HEK293 (cell line): ENCODE results near the gene IP6K3.

ENCODE experiments used
- CTCF ChIA-PET: fragments of 350-600 bp; formaldehyde crosslinking; extraction: SDS; loops from one replicate; lab custom pipeline; 2021; ENCODE audit warnings: antibody characterized with exemption; lab: Yijun Ruan, JAX
- POLR2A ChIA-PET: fragments of 300-600 bp; formaldehyde crosslinking; extraction: SDS; loops from one replicate; lab custom pipeline; 2020; ENCODE audit warnings: antibody characterized with exemption, inconsistent platforms; lab: Yijun Ruan, JAX
- H3K27ac ChIP-seq: fragments of 200-500 bp; sonication (Bioruptor generic); 2 replicates; pipeline ENCODE4 v1.5.1; 2014; ENCODE audit warnings: low read depth, low read length, control low read depth, inconsistent platforms; ENCODE audit errors: extremely low read depth
- H3K36me3 ChIP-seq, 2 experiments: fragments of 200-500 bp in 1 of 2; sonication (Bioruptor generic) in 1 of 2; 1 replicate in 1 of 2; 2 replicates in 1 of 2; pipeline ENCODE4 v1.5.1; 2014 to 2017; ENCODE audit warnings: inconsistent platforms in 2 of 2, low read length in 2 of 2; ENCODE audit not compliant: control insufficient read depth in 2 of 2, insufficient read depth in 1 of 2
- H3K4me1 ChIP-seq: fragments of 200-500 bp; sonication (Bioruptor generic); 2 replicates; pipeline ENCODE4 v1.5.1; 2014; ENCODE audit warnings: mild to moderate bottlenecking, low read length, inconsistent platforms; ENCODE audit not compliant: control insufficient read depth, insufficient read depth
- H3K4me3 ChIP-seq: 2 replicates; pipeline ENCODE4 v1.5.1; 2011; ENCODE audit warnings: low read depth, mild to moderate bottlenecking, control low read depth, low read length, moderate library complexity
- H3K9me3 ChIP-seq: fragments of 200-500 bp; sonication (Bioruptor generic); 2 replicates; pipeline ENCODE4 v1.5.1; 2014; ENCODE audit warnings: low read depth, low read length, inconsistent platforms; ENCODE audit not compliant: control insufficient read depth, insufficient read depth
- AEBP2 ChIP-seq: fragments of 450-650 bp; formaldehyde crosslinking; IDR thresholded peaks from 2 replicates; pipeline ENCODE4 v1.5.1; 2016; ENCODE audit warnings: missing biosample characterization, missing genetic modification characterization, borderline replicate concordance
- ATF2 ChIP-seq: fragments of 450-650 bp; formaldehyde crosslinking; IDR thresholded peaks from 2 replicates; pipeline ENCODE4 v1.5.1; 2016; ENCODE audit warnings: missing biosample characterization, missing genetic modification characterization, low read depth
- BCL11B ChIP-seq: fragments of 450-650 bp; formaldehyde crosslinking; IDR thresholded peaks from 2 replicates; pipeline ENCODE4 v1.5.1; 2016; ENCODE audit warnings: low read depth, missing biosample characterization, missing genetic modification characterization
- ELK4 ChIP-seq: IDR thresholded peaks from 2 replicates; pipeline ENCODE4 v1.6.1; 2011; ENCODE audit warnings: mild to moderate bottlenecking, low read depth, low read length, borderline replicate concordance
- HIC1 ChIP-seq: fragments of 450-650 bp; formaldehyde crosslinking; IDR thresholded peaks from 2 replicates; pipeline ENCODE4 v1.5.1; 2016; ENCODE audit warnings: missing biosample characterization, missing genetic modification characterization
- KLF16 ChIP-seq: fragments of 450-650 bp; formaldehyde crosslinking; IDR thresholded peaks from 2 replicates; pipeline ENCODE4 v1.5.1; 2017; ENCODE audit warnings: missing biosample characterization, missing genetic modification characterization
- PRDM4 ChIP-seq: fragments of 450-650 bp; formaldehyde crosslinking; IDR thresholded peaks from 2 replicates; pipeline ENCODE4 v1.5.1; 2017; ENCODE audit warnings: missing biosample characterization, missing genetic modification characterization
- SALL2 ChIP-seq: fragments of 450-650 bp; formaldehyde crosslinking; IDR thresholded peaks from 2 replicates; pipeline ENCODE4 v1.5.0; 2017; ENCODE audit warnings: missing biosample characterization, mild to moderate bottlenecking, missing genetic modification characterization, borderline replicate concordance
- SETDB1 ChIP-seq: IDR thresholded peaks from one replicate; pipeline ENCODE4 v1.6.1; 2017; ENCODE audit warnings: mild to moderate bottlenecking, low read length, moderate library complexity, mixed read lengths; ENCODE audit not compliant: insufficient read length
- TSHZ1 ChIP-seq: fragments of 450-650 bp; formaldehyde crosslinking; IDR thresholded peaks from 2 replicates; pipeline ENCODE4 v1.5.1; 2016; ENCODE audit warnings: missing biosample characterization, missing genetic modification characterization, borderline replicate concordance
- ZBTB20 ChIP-seq: fragments of 450-650 bp; formaldehyde crosslinking; IDR thresholded peaks from 2 replicates; pipeline ENCODE4 v1.5.1; 2016; ENCODE audit warnings: missing biosample characterization, missing genetic modification characterization
- ZBTB8A ChIP-seq: fragments of 450-650 bp; formaldehyde crosslinking; IDR thresholded peaks from 2 replicates; pipeline ENCODE4 v1.5.1; 2016; ENCODE audit warnings: missing biosample characterization, missing genetic modification characterization
- ZNF174 ChIP-seq: fragments of 450-650 bp; formaldehyde crosslinking; IDR thresholded peaks from 2 replicates; pipeline ENCODE4 v1.5.0; 2017; ENCODE audit warnings: missing biosample characterization, mild to moderate bottlenecking, missing genetic modification characterization
- ZNF19 ChIP-seq: fragments of 450-650 bp; formaldehyde crosslinking; IDR thresholded peaks from 2 replicates; pipeline ENCODE4; 2016; ENCODE audit warnings: missing biosample characterization, missing genetic modification characterization, low read depth
- ZNF214 ChIP-seq: fragments of 450-650 bp; formaldehyde crosslinking; IDR thresholded peaks from 2 replicates; pipeline ENCODE4 v1.5.1; 2017; ENCODE audit warnings: missing biosample characterization, mild to moderate bottlenecking, missing genetic modification characterization, borderline replicate concordance
- ZNF280C ChIP-seq: fragments of 450-650 bp; formaldehyde crosslinking; IDR thresholded peaks from 2 replicates; pipeline ENCODE4 v1.5.1; 2016; ENCODE audit warnings: missing biosample characterization, missing genetic modification characterization
- ZNF473 ChIP-seq: fragments of 450-650 bp; formaldehyde crosslinking; IDR thresholded peaks from 2 replicates; pipeline ENCODE4 v1.5.1; 2017; ENCODE audit warnings: missing biosample characterization, missing genetic modification characterization
- ZNF529 ChIP-seq: fragments of 450-650 bp; formaldehyde crosslinking; IDR thresholded peaks from 2 replicates; pipeline ENCODE4 v1.5.1; 2017; ENCODE audit warnings: missing genetic modification characterization, missing biosample characterization; ENCODE audit not compliant: insufficient replicate concordance
- ZNF626 ChIP-seq: fragments of 450-650 bp; sonication (Bioruptor Pico); formaldehyde crosslinking; IDR thresholded peaks from 2 replicates; pipeline ENCODE4 v1.5.1; 2018; ENCODE audit warnings: missing biosample characterization, missing genetic modification characterization, inconsistent platforms
- ZNF843 ChIP-seq: fragments of 450-650 bp; formaldehyde crosslinking; IDR thresholded peaks from 2 replicates; pipeline ENCODE4 v1.5.1; 2016; ENCODE audit warnings: missing biosample characterization, missing genetic modification characterization
- ZSCAN16 ChIP-seq: fragments of 450-650 bp; formaldehyde crosslinking; IDR thresholded peaks from 2 replicates; pipeline ENCODE4 v1.5.1; 2016; ENCODE audit warnings: missing biosample characterization, missing genetic modification characterization

The IP6K3 gene

GRCh38 chr6:33699739-33700138, 47.0 kb downstream of the IP6K3 start (continued):
- TF ChIP-seq ZNF473 (tag by site-specific recombination) (no peak), ZNF280C (tag by site-specific recombination) (no peak), KLF16 (tag by site-specific recombination) (no peak), ZBTB20 (tag by site-specific recombination) (no peak), ZNF214 (tag by site-specific recombination) (no peak), BCL11B (tag by site-specific recombination) (no peak), ZNF19 (tag by site-specific recombination) (no peak), HIC1 (tag by site-specific recombination) (no peak)

GRCh38 chr6:33699131-33699530, 47.6 kb downstream of the IP6K3 start:
- Histone ChIP-seq H3K4me1 (peaks cover 3% of the 10 kb centered on the region; the same call in 1 of the 2 replicates), H3K9me3 (no peaks in the 10 kb centered on the region), H3K27ac (no peak overlapping the region), H3K4me3 (no peak overlapping the region), H3K36me3 (peaks cover 4 to 73% of the 10 kb centered on the region in 2 experiments; a peak in 2 of 3 replicates)
- ChIA-PET CTCF (interaction anchor here (1.2 kb wide), 1 partner anchor 109 kb away, joined by 7 read pairs; no protein-coding TSS in a partner anchor), POLR2A (no interaction called here)
- no peak for TF ChIP-seq ZBTB8A (tag by site-specific recombination)
- TF ChIP-seq ZSCAN16, result no peak
- TF ChIP-seq ZNF174 (tag by site-specific recombination), result no peak
- TF ChIP-seq PRDM4 (tag by site-specific recombination), result no peak
- TF ChIP-seq SETDB1, result no peak
- TF ChIP-seq AEBP2 (tag by site-specific recombination), result no peak
- TF ChIP-seq ZNF529, result no peak
- TF ChIP-seq SALL2 (tag by site-specific recombination), result no peak
- TF ChIP-seq TSHZ1 (tag by site-specific recombination), result no peak
- no peak for TF ChIP-seq ATF2 (tag by site-specific recombination)
- no peak for TF ChIP-seq ELK4
- TF ChIP-seq ZNF626 (tag by site-specific recombination), result no peak
- no peak for TF ChIP-seq ZNF843
